A549 (cell line): Measurements from ENCODE around the gene TMIGD2. TPM values are rescaled to one million over a fixed set of nuclear protein-coding genes. Genes with fewer than 3 reads are reported as not detected.

Source experiments
- ATAC-seq, 2 experiments: fragments of 200-7000 bp in 1 of 2; fragments of >200 bp in 1 of 2; cut with Nextera tagmentation in 1 of 2; cut with Tn5 transposase in 1 of 2; 3 replicates each; pipeline versions ENCODE4 v1.8.0 to v1.9.1; 2018 to 2020; ENCODE audit warnings: mild to moderate bottlenecking in 1 of 2, moderate library complexity in 1 of 2
- CTCF ChIA-PET: fragments of 300-600 bp; sonication (Branson Sonifier 250); formaldehyde crosslinking; extraction: SDS; loops from one replicate; lab custom pipeline; 2021; ENCODE audit warnings: antibody characterized with exemption, inconsistent platforms; lab: Yijun Ruan, JAX
- POLR2A ChIA-PET: fragments of 350-600 bp; formaldehyde crosslinking; extraction: SDS; loops from one replicate; lab custom pipeline; 2021; ENCODE audit warnings: antibody characterized with exemption, inconsistent platforms; lab: Yijun Ruan, JAX
- DNase-seq, 2 experiments: peaks; one replicate each; pipeline versions ENCODE4 v3.0.0 to v3.0.0-alpha.2; 2011 to 2016; ENCODE audit warnings: low read depth in 1 of 2, low spot score in 1 of 2
- FAIRE-seq: peaks from 2 replicates; lab custom pipeline; 2011; peaks lifted over from hg19 to GRCh38; lab: Jason Lieb, UNC
- H3K27ac ChIP-seq, 2 experiments: fragments of >200 bp; sonication (Bioruptor Twin); formaldehyde crosslinking; 3 replicates each; pipeline ENCODE4 v1.5.1; 2016 to 2017
- H3K4me1 ChIP-seq: fragments of >200 bp; sonication (Bioruptor Twin); formaldehyde crosslinking; 3 replicates; pipeline ENCODE4 v1.6.1; 2016
- H3K4me2 ChIP-seq: fragments of >200 bp; sonication (Bioruptor Twin); formaldehyde crosslinking; 3 replicates; pipeline ENCODE4 v1.6.1; 2016
- H3K4me3 ChIP-seq: fragments of >200 bp; sonication (Bioruptor Twin); formaldehyde crosslinking; 3 replicates; pipeline ENCODE4 v1.5.1; 2016
- H3K9me3 ChIP-seq: fragments of >200 bp; sonication (Bioruptor Twin); formaldehyde crosslinking; 3 replicates; pipeline ENCODE4 v1.6.1; 2016
- BCL3 ChIP-seq: fragments of >200 bp; sonication (Bioruptor Twin); formaldehyde crosslinking; IDR thresholded peaks from 3 replicates; pipeline ENCODE4 v1.6.1; 2016
- BHLHE40 ChIP-seq: IDR thresholded peaks from 2 replicates; pipeline ENCODE4 v1.6.1; 2012; ENCODE audit warnings: low read depth, low read length, inconsistent platforms
- CBX2 ChIP-seq: fragments of 200-600 bp; sonication (generic); IDR thresholded peaks from 2 replicates; pipeline ENCODE4 v1.6.1; 2016; ENCODE audit warnings: low read depth, mild to moderate bottlenecking, borderline replicate concordance
- CHD2 ChIP-seq: fragments of 150-350 bp; IDR thresholded peaks from 2 replicates; pipeline ENCODE4 v1.6.1; 2014; ENCODE audit warnings: low read length; ENCODE audit not compliant: partially characterized antibody
- CTCF ChIP-seq: fragments of >200 bp; sonication (Bioruptor Twin); formaldehyde crosslinking; IDR thresholded peaks from 3 replicates; pipeline ENCODE4 v1.5.1; 2016
- ELK1 ChIP-seq: fragments of 150-350 bp; IDR thresholded peaks from 2 replicates; pipeline ENCODE4 v1.6.1; 2014; ENCODE audit warnings: low read depth, mild to moderate bottlenecking, low read length
- ESRRA ChIP-seq: fragments of 150-350 bp; IDR thresholded peaks from 2 replicates; pipeline ENCODE4 v1.6.1; 2014; ENCODE audit warnings: mild to moderate bottlenecking, low read length, borderline replicate concordance
- FOSB ChIP-seq: fragments of 250-450 bp; sonication (Bioruptor Pico); IDR thresholded peaks from 2 replicates; pipeline ENCODE4 v1.5.0; 2020; ENCODE audit warnings: mild to moderate bottlenecking, moderate library complexity
- HES2 ChIP-seq: fragments of >200 bp; sonication (Bioruptor Twin); formaldehyde crosslinking; IDR thresholded peaks from 2 replicates; pipeline ENCODE4 v1.6.1; 2016
- HEYL ChIP-seq: fragments of 250-450 bp; sonication (Bioruptor Pico); IDR thresholded peaks from 2 replicates; pipeline ENCODE4 v1.8.0; 2021; ENCODE audit warnings: mild to moderate bottlenecking, moderate library complexity
- HMGXB4 ChIP-seq: fragments of 250-450 bp; sonication (Bioruptor Pico); IDR thresholded peaks from 2 replicates; pipeline ENCODE4 v1.5.0; 2021; ENCODE audit warnings: mild to moderate bottlenecking, moderate library complexity, borderline replicate concordance
- HOXB13 ChIP-seq: fragments of 250-450 bp; sonication (Bioruptor Pico); IDR thresholded peaks from 2 replicates; pipeline ENCODE4 v1.5.0; 2020; ENCODE audit warnings: low read depth, mild to moderate bottlenecking, moderate library complexity
- MAFK ChIP-seq: fragments of 450-650 bp; IDR thresholded peaks from 2 replicates; pipeline ENCODE4 v1.6.1; 2014; ENCODE audit not compliant: partially characterized antibody
- NFE2L2 ChIP-seq: fragments of 150-350 bp; conservative IDR thresholded peaks from 2 replicates; pipeline ENCODE4 v1.6.1; 2014; ENCODE audit warnings: low read length
- PBX3 ChIP-seq: IDR thresholded peaks from 2 replicates; pipeline ENCODE4 v1.6.1; 2012
- POLR2A ChIP-seq: IDR thresholded peaks from 2 replicates; pipeline ENCODE4 v1.6.1; 2012; ENCODE audit warnings: mild to moderate bottlenecking, low read length
- RAD21 ChIP-seq, 2 experiments: fragments of >200 bp in 1 of 2; sonication (Bioruptor Twin) in 1 of 2; formaldehyde crosslinking in 1 of 2; IDR thresholded peaks in 1 of 2; conservative IDR thresholded peaks in 1 of 2; 2 replicates in 1 of 2; 3 replicates in 1 of 2; pipeline ENCODE4 v1.6.1; 2012 to 2018; ENCODE audit warnings: inconsistent platforms in 1 of 2
- RARB ChIP-seq: fragments of 250-450 bp; sonication (Bioruptor Pico); IDR thresholded peaks from 2 replicates; pipeline ENCODE4 v1.8.0; 2021; ENCODE audit warnings: mild to moderate bottlenecking, moderate library complexity
- RCOR1 ChIP-seq: fragments of 150-350 bp; IDR thresholded peaks from 2 replicates; pipeline ENCODE4 v1.6.1; 2014; ENCODE audit warnings: antibody characterized with exemption, low read length, low read depth
- RNF2 ChIP-seq: fragments of 200-600 bp; sonication (generic); IDR thresholded peaks from 2 replicates; pipeline ENCODE4 v1.6.1; 2016; ENCODE audit warnings: low read depth, mild to moderate bottlenecking, antibody characterized with exemption, moderate library complexity, borderline replicate concordance
- SMC3 ChIP-seq: fragments of >200 bp; sonication (Bioruptor Twin); formaldehyde crosslinking; IDR thresholded peaks from 3 replicates; pipeline ENCODE4 v1.6.1; 2018; ENCODE audit warnings: inconsistent platforms
- TFCP2L1 ChIP-seq: fragments of 250-450 bp; sonication (Bioruptor Pico); IDR thresholded peaks from 2 replicates; pipeline ENCODE4 v1.5.0; 2021; ENCODE audit warnings: mild to moderate bottlenecking
- USF2 ChIP-seq: fragments of 450-650 bp; IDR thresholded peaks from 2 replicates; pipeline ENCODE4 v1.6.1; 2014; ENCODE audit warnings: antibody characterized with exemption
- ZC3H11A ChIP-seq: fragments of 450-650 bp; IDR thresholded peaks from 2 replicates; pipeline ENCODE4 v1.6.1; 2014; ENCODE audit warnings: antibody characterized with exemption, mild to moderate bottlenecking
- ZFP36 ChIP-seq: fragments of 450-650 bp; IDR thresholded peaks from 2 replicates; pipeline ENCODE4 v1.6.1; 2014; ENCODE audit warnings: borderline replicate concordance; ENCODE audit not compliant: partially characterized antibody
- ZSCAN20 ChIP-seq: fragments of 250-450 bp; sonication (Bioruptor Pico); IDR thresholded peaks from 2 replicates; pipeline ENCODE4 v1.8.0; 2022; ENCODE audit warnings: mild to moderate bottlenecking, moderate library complexity
- WGBS: methylation state at CpG from one replicate; pipeline ENCODE4 v1.1.6; 2017; ENCODE audit errors: missing lambda C conversion rate; 5-methylcytosine and 5-hydroxymethylcytosine counted together
- polyA plus RNA-seq, 4 experiments: library from polyadenylated mRNA; depleted of rRNA in 3 of 4; stranded (reverse); fragments of >200 nt; fragmentation: RNase III in 1 of 4; extraction: RNeasy Plus Mini Kit Qiagen cat#74134 plus additional on column Dnase treatment in 1 of 4; gene quantifications; 2 replicates in 3 of 4; 3 replicates in 1 of 4; pipeline ENCODE4 v1.2.3, GENCODE V29; 2011 to 2017

TMIGD2 gene
- polyA plus RNA-seq, 2 of the 4 experiments (the other 2 are of a cell fraction) = not detected

GRCh38 chr19:4319067-4319718 lies 17.0 kb upstream of the TMIGD2 start:
- TF ChIP-seq BHLHE40 (no peak), NFE2L2 (no peak), RCOR1 (no peak), CTCF (no peak), RNF2 (no peak), HES2 (no peak), HEYL (no peak), CHD2 (no peak), SMC3 (no peak), CBX2 (no peak), ZSCAN20 (CRISPR knock-in tag) (no peak), RARB (no peak), TFCP2L1 (CRISPR knock-in tag) (no peak), RAD21 (conservative IDR thresholded peaks at IDR 0.05 in 1 of 2, IDR thresholded peaks at IDR 0.05 in 1 of 2) (no peak), ESRRA (no peak), POLR2A (no peak), PBX3 (no peak), ZC3H11A (no peak), ZFP36 (no peak), HMGXB4 (CRISPR knock-in tag) (no peak)
- DNase-seq = no peak
- WGBS = 96% methylated on average over 2 of the region's 2 CpGs
- H3K9me3 ChIP-seq = no peaks in the 10 kb centered on the region; the same call in 2 of the 3 replicates
- H3K27ac ChIP-seq = no peak overlapping the region
- no peak for FAIRE-seq
- CTCF ChIA-PET = no interaction called here
- H3K4me1 ChIP-seq = no peaks in the 10 kb centered on the region
- no peak for ATAC-seq
- POLR2A ChIA-PET = no interaction called here
- H3K4me3 ChIP-seq = no peak overlapping the region
- no peak overlapping the region for H3K4me2 ChIP-seq

- WGBS = 71% methylated on average over 7 of the region's 7 CpGs
- H3K4me3 ChIP-seq = no peak overlapping the region
- H3K4me1 ChIP-seq = no peaks in the 10 kb centered on the region
- no peak overlapping the region for H3K4me2 ChIP-seq
- POLR2A ChIA-PET = no interaction called here
- CTCF ChIA-PET = no interaction called here
- no peak overlapping the region for H3K27ac ChIP-seq
- TF ChIP-seq BCL3 = no peak
- TF ChIP-seq CTCF = no peak
- TF ChIP-seq CHD2 = no peak
- TF ChIP-seq FOSB (CRISPR knock-in tag) = no peak
- TF ChIP-seq HOXB13 (CRISPR knock-in tag) = no peak
- no peak for TF ChIP-seq USF2
- no peak for TF ChIP-seq MAFK
- TF ChIP-seq BHLHE40 = no peak
- no peak for TF ChIP-seq ELK1
- FAIRE-seq (no peak), DNase-seq (no peak), ATAC-seq (no peak)
- no peaks in the 10 kb centered on the region; the same call in 2 of the 3 replicates for H3K9me3 ChIP-seq
These were observed 16.3 kb upstream of the TMIGD2 start for GRCh38 chr19:4318460-4318859.
